HEK293T (cell line): ENCODE data around the gene MOGAT1.

Source experiments
- FOXM1 ChIP-seq: fragments of 450-650 bp; IDR thresholded peaks from 2 replicates; pipeline ENCODE4 v1.6.1; 2017; ENCODE audit warnings: mild to moderate bottlenecking, borderline replicate concordance
- LEF1 ChIP-seq: fragments of 450-650 bp; IDR thresholded peaks from 2 replicates; pipeline ENCODE4 v1.6.1; 2017; ENCODE audit warnings: mild to moderate bottlenecking, borderline replicate concordance
- NFRKB ChIP-seq: fragments of 450-650 bp; IDR thresholded peaks from 2 replicates; pipeline ENCODE4 v1.6.1; 2016; ENCODE audit warnings: mild to moderate bottlenecking, moderate library complexity
- SP1 ChIP-seq: fragments of 450-650 bp; IDR thresholded peaks from 2 replicates; pipeline ENCODE4 v1.6.1; 2017
- SUZ12 ChIP-seq: fragments of 450-650 bp; IDR thresholded peaks from 2 replicates; pipeline ENCODE4 v1.6.1; 2016; ENCODE audit warnings: mild to moderate bottlenecking

DNA sequence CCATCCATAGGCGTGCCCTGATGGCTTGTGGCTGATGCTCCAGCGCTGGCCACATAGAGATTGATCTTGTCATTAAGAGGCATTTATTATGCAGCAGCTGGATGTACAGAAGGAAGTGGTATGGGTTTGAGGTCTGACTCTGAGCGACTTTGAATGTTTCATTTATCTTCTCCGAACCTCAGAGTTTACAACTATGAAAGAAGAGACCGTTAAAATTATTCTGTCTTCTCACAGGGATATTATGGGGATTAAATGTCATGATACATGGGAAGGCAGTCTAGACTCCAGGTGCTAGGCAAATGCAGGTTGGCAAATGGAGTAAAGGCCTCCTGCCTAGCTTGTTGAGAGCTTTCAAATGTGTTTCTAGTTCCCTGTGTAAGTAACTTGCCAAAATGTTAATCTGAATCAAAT, 30.3 kb downstream of the MOGAT1 start:
- no peak for TF ChIP-seq LEF1
- no peak for TF ChIP-seq FOXM1
- TF ChIP-seq SP1, result no peak
- TF ChIP-seq NFRKB, result no peak
- no peak for TF ChIP-seq SUZ12
